GM19238 (cell line): ENCODE data around the gene DIS3L2.

Experiments used
- DNase-seq: peaks from one replicate; pipeline ENCODE4 v3.0.0; 2011; ENCODE audit warnings: low spot score; ENCODE audit not compliant: insufficient read length

The DIS3L2 gene

DNA sequence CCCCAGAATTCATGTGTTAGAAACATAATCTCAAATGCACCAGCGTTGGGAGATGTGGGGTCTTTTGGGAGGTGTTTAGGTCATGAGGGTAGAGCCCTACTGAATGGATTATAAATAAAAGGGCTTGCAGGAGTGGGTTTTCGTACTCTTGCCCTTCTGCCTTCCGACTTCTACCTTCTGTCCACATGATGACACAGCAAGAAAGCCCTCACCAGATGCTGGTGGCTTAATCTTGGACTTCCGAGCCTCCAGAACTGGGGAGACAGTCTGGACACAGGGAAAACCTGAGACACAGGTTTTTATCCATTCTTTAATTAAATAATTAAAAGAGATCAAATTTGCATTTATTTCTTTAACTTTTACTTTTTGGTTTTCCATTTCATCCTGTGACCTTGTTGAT, 87.8 kb downstream of the DIS3L2 start:
- no peak for DNase-seq

- no peak for DNase-seq
These were observed 91.1 kb downstream of the DIS3L2 start for GRCh38 chr2:232052591-232052990.

- no peak for DNase-seq
These were observed 92.3 kb downstream of the DIS3L2 start for GRCh38 chr2:232053777-232054176.

- peak; percentile 2 for DNase-seq
These were observed 96.8 kb downstream of the DIS3L2 start for GRCh38 chr2:232058063-232058877.

- DNase-seq: no peak
These were observed 97.4 kb downstream of the DIS3L2 start for GRCh38 chr2:232058931-232059330.

DNA sequence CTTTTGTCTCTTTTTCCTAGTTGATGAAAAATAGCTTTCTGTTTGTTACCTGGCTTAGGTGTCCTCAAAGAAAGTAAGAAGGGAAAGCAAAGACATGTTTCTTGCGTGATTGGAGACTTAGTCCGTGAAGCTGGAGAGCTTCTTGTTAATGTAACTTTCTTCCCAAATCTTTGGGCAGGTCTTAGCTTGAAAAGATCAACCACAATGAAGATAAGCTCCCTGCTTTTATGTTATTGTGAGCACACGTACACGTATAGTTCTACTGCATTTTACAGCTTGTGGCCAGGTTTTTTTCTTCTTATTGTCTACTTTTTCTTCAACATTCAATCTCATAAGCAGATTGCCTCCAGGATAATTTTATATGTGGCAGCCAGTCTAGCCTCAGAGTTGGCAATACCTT, 99.8 kb downstream of the DIS3L2 start:
- DNase-seq: no peak

DNA sequence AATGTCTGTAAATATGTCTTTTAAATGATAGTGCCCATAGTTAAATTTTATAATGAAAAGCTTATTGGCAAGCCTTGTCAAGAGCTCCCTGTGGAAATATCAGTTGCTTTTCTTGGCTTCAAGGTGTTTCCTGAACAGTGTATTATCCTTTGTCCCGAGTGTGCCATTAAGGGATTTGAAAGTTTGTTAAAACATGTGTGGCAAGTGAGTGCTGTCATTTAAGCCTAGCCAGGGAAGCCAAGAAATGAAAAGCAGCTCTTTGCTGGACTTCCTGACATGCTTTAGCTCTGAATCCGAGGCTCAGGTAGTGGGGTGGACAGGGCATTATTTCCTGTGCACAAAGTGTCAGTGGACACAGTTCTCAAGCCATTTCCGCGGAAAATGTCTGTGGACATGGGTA, 111.5 kb downstream of the DIS3L2 start:
- no peak for DNase-seq

DNA sequence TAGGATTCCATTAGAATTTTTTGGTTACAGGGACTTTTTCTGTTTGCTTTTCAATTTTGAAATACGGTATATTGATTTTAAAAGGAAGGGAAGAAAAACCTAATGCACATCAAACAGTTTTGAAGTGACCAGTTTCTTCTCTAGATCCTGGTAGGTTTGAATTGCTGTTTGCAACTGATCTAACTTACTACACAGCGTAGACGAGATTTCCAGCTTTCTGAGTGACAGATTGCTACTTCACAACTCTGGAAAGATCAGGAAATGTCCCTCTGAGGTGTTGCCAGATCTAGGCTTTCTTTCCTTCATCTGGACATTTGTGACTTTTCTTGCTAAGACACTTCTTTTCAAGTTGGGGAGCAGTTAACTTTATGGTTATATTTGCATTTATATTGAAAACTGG, 112.2 kb downstream of the DIS3L2 start:
- no peak for DNase-seq

GRCh38 chr2:232075080-232075479, 113.6 kb downstream of the DIS3L2 start:
- DNase-seq: no peak

DNA sequence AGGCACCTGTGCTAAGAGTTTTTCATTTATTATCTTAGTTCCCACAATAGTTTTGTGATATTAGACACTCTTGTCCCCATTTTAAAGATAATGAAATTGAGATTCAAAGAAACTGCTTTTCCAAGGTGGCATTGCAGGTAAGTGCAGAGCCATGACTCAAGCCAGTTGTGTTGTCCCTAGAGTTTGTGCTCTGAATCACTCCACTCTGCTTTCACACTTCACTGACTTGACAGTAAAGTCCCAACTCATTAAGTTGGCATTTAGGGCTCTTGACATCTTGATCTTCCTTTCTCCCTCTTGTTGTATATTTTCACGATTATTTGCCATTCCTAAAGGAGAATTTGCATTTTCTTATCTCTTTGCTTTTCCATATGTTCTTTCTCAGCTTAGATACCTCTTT, 114.3 kb downstream of the DIS3L2 start:
- no peak for DNase-seq

DNA sequence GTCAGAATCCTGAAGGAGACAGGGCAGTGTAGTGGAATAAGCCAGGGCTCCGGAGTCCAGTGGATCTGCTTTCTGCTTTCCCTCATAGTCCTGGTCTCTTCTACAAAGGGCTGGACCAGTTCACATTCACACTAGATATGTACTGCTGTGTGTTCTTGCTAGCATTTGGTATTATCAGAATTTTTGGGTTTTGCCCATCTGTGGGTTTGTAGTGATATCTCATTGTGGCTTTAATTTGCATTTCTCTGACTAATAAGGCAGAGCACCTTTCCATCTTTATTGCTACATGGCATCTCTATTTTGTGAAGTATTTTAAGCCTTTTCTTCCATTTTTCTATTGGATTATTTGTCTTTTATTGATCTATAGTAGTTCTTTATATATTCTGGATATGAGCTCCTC, 114.8 kb downstream of the DIS3L2 start:
- no peak for DNase-seq

DNA sequence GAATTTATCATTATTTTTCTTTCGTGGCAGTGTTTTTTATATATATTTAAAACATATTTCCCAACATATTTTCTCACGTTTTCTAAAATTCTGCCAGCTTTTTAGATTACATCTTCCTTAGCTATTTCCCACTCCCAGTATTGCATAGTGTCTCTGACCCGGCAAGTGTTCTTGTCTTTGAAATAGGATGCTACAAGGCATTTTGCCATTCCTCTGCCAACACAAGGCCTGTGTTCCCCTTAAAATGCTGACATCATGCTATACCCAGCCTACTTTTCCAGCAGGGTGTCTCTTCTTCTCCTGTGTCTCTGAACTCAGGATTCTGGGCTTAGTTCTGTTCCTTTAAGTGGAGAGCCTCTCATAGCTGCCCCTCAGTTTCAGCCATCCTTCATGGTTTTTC, 115.2 kb downstream of the DIS3L2 start:
- DNase-seq: no peak

DNA sequence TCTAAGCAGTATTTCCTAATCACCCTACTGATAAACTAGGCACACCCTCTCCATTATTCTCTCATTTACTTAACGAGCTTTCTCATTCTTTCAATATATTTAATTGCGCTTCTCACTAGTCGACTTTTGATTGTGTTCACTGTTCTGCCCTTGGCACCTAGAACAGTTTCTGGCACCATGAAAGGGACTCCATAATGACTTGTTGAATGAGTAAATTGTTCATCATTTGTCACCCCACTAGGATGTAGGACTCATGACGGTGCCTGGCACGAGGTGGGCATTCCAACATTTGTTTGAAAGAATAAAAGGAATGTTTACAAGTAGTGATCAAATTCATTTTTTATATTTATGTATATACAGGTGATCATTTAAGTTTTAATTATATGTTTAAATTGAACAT, 123.7 kb downstream of the DIS3L2 start:
- DNase-seq: no peak

DNA sequence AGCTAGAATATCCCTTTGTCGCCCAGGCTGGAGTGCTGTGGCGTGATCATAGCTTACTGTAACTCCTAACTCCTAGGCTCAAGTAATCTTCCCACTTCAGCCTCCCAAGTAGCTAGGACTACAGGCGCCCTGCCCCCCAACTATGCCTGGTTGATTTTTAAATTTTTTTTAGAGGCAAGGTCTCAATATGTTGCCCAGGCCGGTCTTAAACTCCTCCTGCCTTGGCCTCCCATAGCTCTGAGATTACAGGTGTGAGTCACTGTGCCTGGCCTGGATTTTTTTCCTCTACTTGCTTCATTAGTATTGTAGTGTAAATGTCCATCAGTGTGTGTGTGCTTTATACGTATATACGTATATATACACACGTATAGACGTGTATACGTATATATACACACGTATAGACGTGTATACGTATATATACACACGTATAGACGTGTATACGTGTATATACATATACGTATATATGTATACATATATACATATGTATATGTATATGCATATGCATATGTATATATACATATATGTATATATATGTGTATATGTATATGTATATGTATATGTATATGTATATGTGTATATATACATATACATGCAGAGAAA, 124.4 kb downstream of the DIS3L2 start:
- DNase-seq: no peak

- no peak for DNase-seq
These were observed 127.3 kb downstream of the DIS3L2 start for GRCh38 chr2:232088771-232089170.

DNA sequence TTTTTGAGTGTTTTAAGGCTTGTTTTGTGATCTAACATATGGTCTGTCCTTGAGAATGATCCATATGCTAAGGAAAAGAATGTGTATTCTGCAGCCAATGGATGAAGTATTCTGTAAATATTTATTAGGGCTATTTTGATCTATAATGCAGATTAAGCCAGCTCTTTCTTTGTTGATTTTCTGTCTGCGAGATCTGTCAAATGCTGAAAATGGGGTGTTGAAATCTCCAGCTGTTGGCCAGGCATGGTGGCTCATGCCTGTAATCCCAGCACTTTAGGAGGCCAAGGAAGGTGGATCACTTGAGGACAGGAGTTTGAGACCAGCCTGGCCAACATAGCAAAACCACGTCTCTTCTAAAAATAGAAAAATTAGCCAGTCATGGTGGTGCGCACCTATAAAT, 132.7 kb downstream of the DIS3L2 start:
- DNase-seq: no peak

GRCh38 chr2:232094883-232095282, 133.4 kb downstream of the DIS3L2 start:
- DNase-seq: no peak

- DNase-seq: no peak
These were observed 135.7 kb downstream of the DIS3L2 start for GRCh38 chr2:232097260-232097659.

- DNase-seq: no peak
These were observed 136.2 kb downstream of the DIS3L2 start for GRCh38 chr2:232097758-232098157.

DNA sequence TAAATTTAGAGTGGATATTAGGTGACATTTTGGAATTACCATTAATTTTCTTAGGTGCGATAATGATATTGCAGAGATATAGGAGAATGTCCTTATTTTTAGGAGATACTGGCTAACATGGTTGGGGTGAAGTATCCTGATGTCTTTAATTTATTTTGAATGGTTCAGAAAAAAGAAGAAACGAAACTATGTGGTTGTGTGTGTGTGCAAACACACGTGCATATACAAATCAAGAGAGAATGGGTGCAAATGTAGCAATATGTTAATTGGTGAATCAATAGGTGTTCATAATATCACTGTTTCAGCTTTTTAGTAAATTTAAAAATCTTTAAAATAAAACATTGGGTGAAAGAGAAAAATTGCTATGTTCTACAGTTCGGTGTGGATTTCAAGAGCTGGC, 140.9 kb downstream of the DIS3L2 start:
- DNase-seq: no peak

- no peak for DNase-seq
These were observed 141.7 kb downstream of the DIS3L2 start for GRCh38 chr2:232103140-232103737.

GRCh38 chr2:232104076-232104646, 142.6 kb downstream of the DIS3L2 start:
- DNase-seq: no peak
